ENCODE results near the gene PTGES3L. TPM values are rescaled to one million over a fixed set of nuclear protein-coding genes. Genes with fewer than 3 reads are reported as not detected.
A peak's percentile ranks its signal among the peaks of the same experiment; 100 is the strongest.

Gene PTGES3L
- total and polyA plus RNA-seq, 8 donors, result 0.26 to 3.6 (median 2.1) TPM

DNA sequence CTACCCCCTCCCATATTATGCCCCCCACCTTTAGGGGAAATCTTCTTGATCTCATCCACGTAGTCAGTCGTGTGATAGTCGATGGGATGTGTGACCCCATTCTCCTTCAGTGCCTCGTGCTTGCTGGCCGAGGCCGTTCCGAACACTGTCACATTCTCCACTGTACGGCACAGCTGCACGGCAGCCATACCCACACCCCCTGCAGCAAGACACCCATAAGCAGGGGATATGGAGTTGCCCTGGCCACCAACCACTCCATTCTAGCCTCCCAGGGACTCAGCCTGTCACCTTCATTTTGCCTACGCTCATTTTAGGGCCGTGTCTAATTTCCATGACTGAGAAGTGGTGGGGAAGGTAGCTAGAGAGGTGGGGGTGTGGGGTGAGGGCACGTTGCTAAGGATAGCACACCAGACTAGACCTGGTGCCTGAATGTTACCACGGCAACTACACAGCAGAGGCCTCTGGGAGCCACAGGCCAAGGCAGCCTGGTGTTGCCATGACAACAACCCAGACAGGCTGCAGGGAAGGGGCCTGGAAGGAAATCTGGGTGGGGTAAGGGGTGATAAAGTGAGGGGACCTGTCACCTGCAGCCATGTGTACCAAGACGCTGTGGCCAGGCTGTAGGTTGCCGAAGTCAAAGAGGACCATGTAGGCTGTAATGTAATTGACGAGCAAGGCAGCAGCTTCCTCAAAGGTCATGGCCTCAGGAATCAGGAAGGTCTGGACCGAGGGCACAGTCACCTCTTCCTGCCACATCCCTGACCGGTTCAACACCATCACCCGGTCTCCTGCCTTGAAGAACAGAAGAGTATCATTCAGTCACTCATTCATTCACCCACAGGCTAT is 38.4 kb upstream of the PTGES3L start:
- TF ChIP-seq CTCF (IDR thresholded peaks at IDR 0.05), result no peak
- peaks cover 14 to 82% of the 10 kb centered on the region in 2 donors for H3K4me1 ChIP-seq
- peaks cover 0 to 52% of the 10 kb centered on the region in 2 donors for H3K36me3 ChIP-seq

DNA sequence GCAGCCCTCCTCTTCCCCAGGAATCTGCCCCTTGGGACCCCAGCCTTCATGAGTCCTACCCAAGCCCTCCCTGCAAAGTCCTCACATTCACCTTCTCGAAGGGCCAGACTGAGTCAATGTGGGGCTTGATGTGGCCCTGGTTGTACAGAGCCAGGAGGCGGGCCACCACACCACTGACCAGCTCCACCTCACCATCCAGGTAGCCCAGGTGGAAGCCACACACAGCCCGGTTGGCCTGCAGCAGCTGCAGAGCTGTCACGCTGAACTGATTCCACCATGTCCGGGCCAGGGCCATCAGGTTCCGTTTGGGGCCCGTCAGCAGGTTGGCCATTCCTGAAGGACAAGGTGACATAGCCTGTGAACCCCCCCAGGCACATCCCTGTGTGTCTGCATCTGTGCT is 36.3 kb upstream of the PTGES3L start:
- no peak for ATAC-seq
- intact Hi-C loops (cut with DNase I), result no loop called here
- TF ChIP-seq CTCF (IDR thresholded peaks at IDR 0.05), result no peak
- Histone ChIP-seq H3K9me3 (no peaks in the 10 kb centered on the region), H3K4me3 (no peak overlapping the region), H3K27ac (peak overlapping the region in 1 of 2 donors; percentile 16), H3K4me1 (peaks cover 14 to 76% of the 10 kb centered on the region in 2 donors), H3K36me3 (peaks cover 0 to 70% of the 10 kb centered on the region in 2 donors), H3K27me3 (no peaks in the 10 kb centered on the region)
- no peak for DNase-seq

More for the DNA sequence above, 38.4 kb upstream of the PTGES3L start:
- Histone ChIP-seq H3K9me3 (no peaks in the 10 kb centered on the region), H3K27ac (peak overlapping the region in 1 of 2 donors; percentile 88), H3K4me3 (no peak overlapping the region), H3K27me3 (no peaks in the 10 kb centered on the region)
- intact Hi-C loops (cut with DNase I), result no loop called here
- ATAC-seq (no peak), DNase-seq (no peak)

- no peaks in the 10 kb centered on the region for H3K27me3 ChIP-seq
- TF ChIP-seq CTCF (IDR thresholded peaks at IDR 0.05), result no peak
- ATAC-seq (peak; percentile 22), DNase-seq (no peak)
- intact Hi-C loops (cut with DNase I), result no loop called here
- H3K4me1 ChIP-seq, result peaks cover 14 to 75% of the 10 kb centered on the region in 2 donors
- no peaks in the 10 kb centered on the region for H3K9me3 ChIP-seq
- no peak overlapping the region for H3K4me3 ChIP-seq
- peaks cover 0 to 70% of the 10 kb centered on the region in 2 donors for H3K36me3 ChIP-seq
- H3K27ac ChIP-seq, result peak overlapping the region; percentile 19 to 55
Observed at GRCh38 chr17:43015579-43015978, 35.7 kb upstream of the PTGES3L start.

DNA sequence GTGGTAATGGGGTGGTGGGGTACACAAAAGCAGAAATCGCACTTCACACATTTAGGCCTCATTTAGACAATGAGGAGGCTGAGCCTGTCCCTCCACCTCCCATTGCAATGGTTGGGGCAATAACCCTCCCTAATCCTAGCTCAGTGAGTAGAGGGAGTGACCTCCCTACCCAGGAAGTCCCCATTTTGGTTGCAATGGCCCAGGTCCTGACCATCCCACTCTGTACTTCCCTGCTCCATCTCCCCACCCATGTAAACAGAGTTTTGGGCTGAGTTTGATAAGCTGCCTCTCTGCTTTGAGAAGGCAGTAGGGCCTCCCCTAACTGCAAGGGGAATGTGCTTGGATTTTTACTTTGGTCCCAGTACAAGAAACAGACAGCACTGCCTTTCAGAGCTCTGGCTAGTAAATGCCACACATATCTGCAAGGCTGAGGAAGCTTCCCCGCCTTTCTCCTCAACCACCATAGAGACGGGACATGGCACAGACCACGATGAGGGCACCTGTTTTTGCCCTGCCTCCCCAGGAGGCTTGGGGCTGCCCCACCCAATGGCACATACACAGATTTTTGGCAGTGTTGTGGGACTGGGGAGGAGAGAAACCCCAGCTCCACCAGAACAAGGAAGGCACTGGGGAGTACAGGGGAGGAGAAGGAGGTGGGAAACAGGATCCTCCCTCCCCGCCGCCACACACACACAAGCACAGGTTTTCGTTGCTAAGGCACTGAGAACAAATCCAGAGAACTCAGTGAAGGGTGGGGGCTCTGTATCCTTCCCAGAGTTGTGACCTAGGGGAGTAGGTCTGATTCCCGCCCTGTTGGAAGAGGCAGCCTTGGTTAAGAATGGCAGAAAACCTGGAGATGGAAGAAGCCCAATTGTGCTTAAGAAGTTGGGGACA is 35.0 kb upstream of the PTGES3L start:
- Histone ChIP-seq H3K36me3 (peaks cover 0 to 70% of the 10 kb centered on the region in 2 donors), H3K9me3 (no peaks in the 10 kb centered on the region), H3K4me3 (no peak overlapping the region), H3K4me1 (peaks cover 8 to 74% of the 10 kb centered on the region in 2 donors), H3K27ac (peak overlapping the region; percentile 19 to 55), H3K27me3 (no peaks in the 10 kb centered on the region)
- ATAC-seq (no peak), DNase-seq (no peak)
- intact Hi-C loops (cut with DNase I), result no loop called here
- no peak for TF ChIP-seq CTCF (IDR thresholded peaks at IDR 0.05)

All from left lung (tissue), 10 donors.